GM10248 (cell line): ENCODE results near the gene UGT2B17.
"Not testable (repeated sequence)": the region's sequence is repeated elsewhere in the genome, so short reads cannot be mapped to it uniquely, and the experiment has no call there.

Experiments used
- CTCF ChIA-PET: fragments of 300-600 bp; sonication (Branson Sonifier 250); formaldehyde crosslinking; extraction: SDS; loops from one replicate; lab custom pipeline; 2021; ENCODE audit warnings: antibody characterized with exemption; lab: Yijun Ruan, JAX
- POLR2A ChIA-PET: fragments of 350-650 bp; sonication (Branson Sonifier 250); formaldehyde crosslinking; extraction: SDS; loops from one replicate; lab custom pipeline; 2020; ENCODE audit warnings: antibody characterized with exemption; lab: Yijun Ruan, JAX
- DNase-seq: peaks from one replicate; pipeline ENCODE4 v3.0.0; 2012; ENCODE audit errors: extremely low spot score
- CTCF ChIP-seq: IDR thresholded peaks from 2 replicates; pipeline ENCODE4 v1.5.1; 2012; ENCODE audit warnings: mild to moderate bottlenecking, low read depth; ENCODE audit errors: extremely low read depth, missing control alignments, control extremely low read depth

Gene UGT2B17

GRCh38 chr4:68570122-68570507, 6.0 kb downstream of the UGT2B17 start:
- CTCF ChIA-PET = no interaction called here
- DNase-seq = no peak
- POLR2A ChIA-PET = no interaction called here
- TF ChIP-seq CTCF = no peak

GRCh38 chr4:68569466-68570121, 6.5 kb downstream of the UGT2B17 start:
- ChIA-PET POLR2A (no interaction called here), CTCF (no interaction called here)
- no peak for DNase-seq
- TF ChIP-seq CTCF = no peak

GRCh38 chr4:68569036-68569435, 7.1 kb downstream of the UGT2B17 start:
- POLR2A ChIA-PET, DNase-seq, CTCF ChIA-PET: not testable (repeated sequence)
- peak; percentile 6 for TF ChIP-seq CTCF

GRCh38 chr4:68568535-68568934, 7.6 kb downstream of the UGT2B17 start:
- POLR2A ChIA-PET, DNase-seq: not testable (repeated sequence)
- CTCF ChIA-PET = interaction anchor here (1.0 kb wide), 1 partner anchor 70 kb away, joined by 3 read pairs; no protein-coding TSS in a partner anchor

- CTCF ChIA-PET, POLR2A ChIA-PET, DNase-seq: not testable (repeated sequence)
These were observed 9.8 kb downstream of the UGT2B17 start for GRCh38 chr4:68566364-68566763.

- POLR2A ChIA-PET, DNase-seq, CTCF ChIA-PET: not testable (repeated sequence)
These were observed 11.0 kb downstream of the UGT2B17 start for GRCh38 chr4:68565082-68565481.

- CTCF ChIA-PET, DNase-seq, POLR2A ChIA-PET: not testable (repeated sequence)
These were observed 15.6 kb downstream of the UGT2B17 start for GRCh38 chr4:68560364-68561070.

GRCh38 chr4:68553830-68554229, 22.3 kb downstream of the UGT2B17 start:
- POLR2A ChIA-PET, DNase-seq: not testable (repeated sequence)
- CTCF ChIA-PET = interaction anchor here (1.2 to 3.5 kb wide), 3 partner anchors 19 to 39 kb away, joined by 3 to 9 read pairs (median 3); no protein-coding TSS in a partner anchor

- POLR2A ChIA-PET, DNase-seq: not testable (repeated sequence)
- CTCF ChIA-PET = interaction anchor here (3.5 kb wide), 1 partner anchor 20 kb away, joined by 9 read pairs; no protein-coding TSS in a partner anchor
These were observed 23.0 kb downstream of the UGT2B17 start for GRCh38 chr4:68552818-68553811.

- POLR2A ChIA-PET, DNase-seq, CTCF ChIA-PET: not testable (repeated sequence)
These were observed 33.4 kb downstream of the UGT2B17 start for GRCh38 chr4:68542742-68543141.
